Keratinocyte (primary cell): ENCODE results near the gene PRR5.

ENCODE experiments used
- EZH2 ChIP-seq: IDR thresholded peaks from one replicate; pipeline ENCODE4 v1.6.1; 2012; ENCODE audit warnings: inconsistent platforms, mild to moderate bottlenecking, low read length, moderate library complexity
- TF ChIP-seq, protein P1 (sequence below), 3 experiments: IDR thresholded peaks in 1 of 3; conservative IDR thresholded peaks in 1 of 3; optimal IDR thresholded peaks in 1 of 3; 2 replicates in 2 of 3; 3 replicates in 1 of 3; pipeline versions ENCODE3 to v1.5.1; 2011; ENCODE audit warnings: low read length in 3 of 3, mild to moderate bottlenecking in 3 of 3, moderate library complexity in 2 of 3, control low read depth in 1 of 3, inconsistent platforms in 1 of 3; ENCODE audit not compliant: insufficient read depth in 2 of 3; ENCODE audit errors: extremely low read depth in 1 of 3

DNA sequence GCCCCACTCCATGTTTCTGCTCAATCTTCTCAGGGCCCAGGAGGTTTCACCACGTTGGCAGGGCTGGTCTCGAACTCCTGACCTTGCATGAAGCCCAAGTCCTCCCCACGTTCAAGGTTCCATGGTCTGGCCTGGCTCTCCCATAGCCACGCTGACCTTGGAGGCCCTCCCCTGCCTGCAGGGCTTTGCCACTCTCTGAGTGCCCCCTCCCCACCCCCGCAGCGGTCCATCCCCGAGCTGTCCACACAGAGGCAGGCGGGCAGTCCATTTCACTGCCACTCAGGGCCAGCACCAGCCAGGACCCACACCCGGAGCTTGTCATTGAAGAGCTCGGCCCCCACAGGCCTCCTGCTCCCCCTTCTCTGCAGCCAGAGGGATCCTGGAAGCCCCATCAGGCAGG, 81.1 kb downstream of the PRR5 start:
- no peak for TF ChIP-seq EZH2
- TF ChIP-seq, protein P1, sequence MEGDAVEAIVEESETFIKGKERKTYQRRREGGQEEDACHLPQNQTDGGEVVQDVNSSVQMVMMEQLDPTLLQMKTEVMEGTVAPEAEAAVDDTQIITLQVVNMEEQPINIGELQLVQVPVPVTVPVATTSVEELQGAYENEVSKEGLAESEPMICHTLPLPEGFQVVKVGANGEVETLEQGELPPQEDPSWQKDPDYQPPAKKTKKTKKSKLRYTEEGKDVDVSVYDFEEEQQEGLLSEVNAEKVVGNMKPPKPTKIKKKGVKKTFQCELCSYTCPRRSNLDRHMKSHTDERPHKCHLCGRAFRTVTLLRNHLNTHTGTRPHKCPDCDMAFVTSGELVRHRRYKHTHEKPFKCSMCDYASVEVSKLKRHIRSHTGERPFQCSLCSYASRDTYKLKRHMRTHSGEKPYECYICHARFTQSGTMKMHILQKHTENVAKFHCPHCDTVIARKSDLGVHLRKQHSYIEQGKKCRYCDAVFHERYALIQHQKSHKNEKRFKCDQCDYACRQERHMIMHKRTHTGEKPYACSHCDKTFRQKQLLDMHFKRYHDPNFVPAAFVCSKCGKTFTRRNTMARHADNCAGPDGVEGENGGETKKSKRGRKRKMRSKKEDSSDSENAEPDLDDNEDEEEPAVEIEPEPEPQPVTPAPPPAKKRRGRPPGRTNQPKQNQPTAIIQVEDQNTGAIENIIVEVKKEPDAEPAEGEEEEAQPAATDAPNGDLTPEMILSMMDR (optimal IDR thresholded peaks at IDR 0.05 in 1 of 3, IDR thresholded peaks at IDR 0.05 in 1 of 3, conservative IDR thresholded peaks at IDR 0.05 in 1 of 3; ENCODE audit: extremely low read depth in 1 of 3, insufficient read depth in 2 of 3, low read length in 3 of 3), result no peak
